GM21360 (cell line): ENCODE measurements around the gene ITGA7.

Experiments
- ATAC-seq: cut with Tn5 transposase; IDR thresholded peaks from one replicate; pipeline ENCODE4 v1.9.1; 2021; ENCODE audit warnings: mild to moderate bottlenecking, moderate library complexity; ENCODE audit not compliant: unreplicated experiment

ITGA7 gene

GRCh38 chr12:55718624-55719275, 11.0 kb upstream of the ITGA7 start:
- ATAC-seq, result no peak

- ATAC-seq, result no peak
These were observed 10.3 kb upstream of the ITGA7 start for GRCh38 chr12:55718015-55718414.

- ATAC-seq, result no peak
These were observed 9.6 kb upstream of the ITGA7 start for GRCh38 chr12:55717011-55718007.

DNA sequence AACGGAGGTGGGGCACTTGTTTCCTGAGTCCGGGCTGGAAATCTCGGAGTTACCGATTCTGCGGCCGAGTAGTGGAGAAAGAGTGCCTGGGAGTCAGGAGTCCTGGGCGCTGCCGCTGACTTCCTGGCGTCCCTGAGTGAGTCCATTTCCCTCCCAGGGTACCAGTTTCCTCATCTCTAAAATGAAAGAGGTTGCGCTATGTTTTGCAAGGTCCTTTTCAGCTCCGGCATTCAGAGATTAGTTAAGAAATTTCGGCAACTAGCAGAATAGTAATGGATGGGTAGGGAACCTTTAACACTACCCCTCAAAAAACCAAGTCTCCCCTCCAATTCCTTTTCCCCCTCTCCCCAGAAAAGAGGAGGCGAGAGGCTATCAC, 8.9 kb upstream of the ITGA7 start:
- no peak for ATAC-seq

GRCh38 chr12:55715833-55716581, 8.3 kb upstream of the ITGA7 start, which contains the start of gene BLOC1S1:
TSS of gene BLOC1S1 (plus strand) at chr12:55716046. CDS start at chr12:55716052, 6 bp downstream.
- ATAC-seq, result peak; percentile 92

DNA sequence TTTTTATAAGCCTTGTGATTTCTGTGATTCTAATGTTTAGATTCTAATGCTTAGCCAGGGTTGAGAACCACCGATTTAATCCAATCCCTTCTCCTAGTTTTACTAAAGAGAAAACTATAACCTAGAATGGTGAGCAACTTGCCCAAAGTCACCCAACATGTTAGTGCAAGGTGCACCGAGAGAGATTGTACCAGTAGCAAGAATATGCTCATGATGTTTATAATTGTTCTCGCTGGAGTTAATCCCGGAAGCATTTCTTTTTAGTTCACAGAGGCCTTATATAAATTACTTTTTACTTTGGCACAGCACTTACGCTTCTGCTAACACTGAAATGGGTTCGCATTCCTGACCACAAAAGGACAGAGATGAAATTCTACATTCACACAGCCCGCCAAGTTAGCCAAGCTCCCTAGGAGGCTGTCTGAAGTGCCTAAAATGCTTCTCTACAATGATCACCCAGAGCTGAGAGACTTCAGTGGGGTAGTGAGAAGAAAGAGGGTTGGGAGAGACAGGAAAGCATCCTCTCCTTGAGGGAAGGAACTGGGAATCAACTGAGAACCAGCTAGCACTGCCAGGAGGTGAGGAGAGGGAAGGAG, 7.6 kb upstream of the ITGA7 start:
- no peak for ATAC-seq

- ATAC-seq, result no peak
These were observed 6.0 kb upstream of the ITGA7 start for GRCh38 chr12:55713721-55714120.

DNA sequence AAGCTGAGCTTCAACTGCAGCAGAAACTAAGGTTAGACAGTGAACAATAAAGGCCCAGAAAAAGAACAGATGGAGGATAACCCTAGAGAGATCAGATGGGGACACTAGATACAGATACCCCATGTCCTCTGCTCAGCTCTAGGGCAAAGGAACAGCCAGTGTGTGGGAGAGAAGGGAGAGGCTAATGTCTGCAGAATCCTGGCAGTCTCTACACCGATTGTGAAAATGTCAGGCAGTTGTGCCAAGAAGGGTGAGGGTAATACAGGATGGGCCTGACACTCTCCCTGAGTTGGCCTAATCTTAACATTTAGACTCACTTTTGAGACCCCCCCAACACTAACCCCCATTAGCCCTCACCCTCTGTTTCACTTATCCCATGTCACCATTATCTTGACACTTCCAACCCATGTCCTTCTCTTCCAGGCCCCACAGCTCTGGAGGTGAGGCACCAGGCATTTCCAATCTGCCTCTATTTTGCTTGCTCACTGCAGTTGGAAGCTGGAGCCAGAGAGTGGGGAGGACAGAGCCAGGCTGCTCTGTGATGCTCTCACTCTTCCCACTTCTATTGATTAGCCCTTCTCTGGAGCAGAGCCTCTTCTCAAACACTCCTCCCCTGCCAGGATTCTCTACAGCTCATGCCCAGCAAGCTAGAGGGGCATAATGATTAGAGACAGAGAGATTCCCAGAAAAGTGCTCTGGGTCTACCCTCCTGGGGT, 5.2 kb upstream of the ITGA7 start:
- no peak for ATAC-seq

GRCh38 chr12:55711786-55712553, 4.3 kb upstream of the ITGA7 start:
- ATAC-seq, result no peak

DNA sequence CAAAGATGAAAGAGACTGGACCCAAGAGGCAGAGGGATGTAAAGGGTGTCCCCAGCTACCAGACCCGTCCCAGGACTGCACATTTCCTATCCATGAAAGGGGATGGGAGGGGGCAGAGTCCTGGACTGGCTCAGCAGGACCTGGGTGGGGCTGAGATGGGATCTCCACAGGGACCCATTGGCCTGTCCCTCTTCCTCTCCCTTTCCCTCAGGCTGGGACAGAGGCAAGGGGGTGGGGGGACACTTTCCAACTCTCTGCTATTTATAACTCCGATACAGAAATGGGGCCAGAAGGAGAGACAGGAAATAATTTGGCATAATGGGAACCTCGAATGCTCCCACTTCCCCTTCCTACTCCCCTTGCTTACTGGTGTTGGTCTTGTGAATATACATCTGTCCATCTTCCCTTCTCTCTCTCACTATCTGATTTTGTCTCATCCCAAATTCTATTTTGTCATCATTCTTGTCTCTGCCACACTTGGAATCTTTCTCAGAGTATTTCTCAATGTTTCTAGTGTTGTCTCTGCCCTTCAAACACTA, 1.1 kb upstream of the ITGA7 start:
- ATAC-seq, result no peak

GRCh38 chr12:55707219-55707671, 459 bp downstream of the ITGA7 start:
- ATAC-seq, result no peak

DNA sequence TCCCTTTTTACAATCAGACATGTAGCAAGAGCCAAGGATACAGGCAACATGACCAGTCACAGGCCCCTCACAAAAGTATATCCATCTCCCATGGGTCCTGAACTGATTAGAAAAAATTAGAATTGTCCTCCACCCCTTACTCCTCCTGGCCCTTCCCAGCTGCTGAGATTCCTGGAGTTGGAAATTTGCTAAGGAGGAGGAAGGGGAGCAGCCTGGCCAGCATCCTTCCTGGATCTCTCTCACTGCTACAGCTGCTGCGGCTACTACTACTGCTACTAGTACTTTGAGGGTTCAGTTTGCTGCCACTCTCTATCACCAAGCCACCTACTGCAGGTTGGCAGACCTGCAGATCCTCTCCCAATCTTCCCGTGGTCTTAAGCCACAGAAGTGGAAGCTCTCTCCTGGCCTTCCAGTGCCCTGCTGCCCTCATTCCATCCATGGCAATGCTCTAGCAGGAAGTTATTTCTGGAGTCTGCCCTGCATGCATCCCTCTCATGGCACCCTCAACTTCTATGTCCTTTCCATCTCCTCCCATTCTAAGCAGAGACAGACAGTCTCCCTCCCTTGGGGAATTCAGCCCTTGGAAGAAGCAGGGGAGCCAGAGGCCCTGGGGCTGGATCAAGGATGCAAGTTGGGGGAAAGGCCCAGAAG, 1.0 kb downstream of the ITGA7 start:
- ATAC-seq, result no peak

- ATAC-seq, result no peak
These were observed 1.8 kb downstream of the ITGA7 start for GRCh38 chr12:55705782-55706402.

- ATAC-seq, result no peak
These were observed 2.6 kb downstream of the ITGA7 start for GRCh38 chr12:55704824-55705718.

GRCh38 chr12:55703901-55704761, 3.6 kb downstream of the ITGA7 start:
- ATAC-seq, result no peak

DNA sequence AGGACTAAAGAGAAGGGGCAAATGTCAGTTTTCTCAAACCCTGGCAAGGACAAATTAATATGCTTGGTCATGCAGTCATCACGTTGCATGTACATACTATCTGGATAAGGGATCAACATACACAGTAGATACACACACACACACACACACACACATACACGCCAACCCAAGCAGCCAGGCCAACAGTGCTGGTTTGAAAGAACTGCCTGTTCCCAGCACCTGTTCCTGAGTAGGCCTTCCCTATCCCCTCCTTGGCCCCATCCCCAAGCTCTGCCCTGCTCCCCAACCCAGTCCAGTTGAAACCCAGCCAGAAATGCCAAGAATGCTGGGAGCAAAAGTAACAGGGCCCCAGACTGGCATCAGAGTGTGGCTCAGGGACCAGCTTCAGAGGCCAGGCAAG, 4.4 kb downstream of the ITGA7 start:
- ATAC-seq, result no peak
